SK-N-SH treated with all-trans-retinoic acid at 6 μM for 48 hours (cell line): ENCODE data around the gene CETN1.

Source experiments
- ARNTL ChIP-seq: fragments of 450-650 bp; formaldehyde crosslinking; IDR thresholded peaks from 2 replicates; pipeline ENCODE4 v1.5.0; 2020; ENCODE audit warnings: low read depth, mild to moderate bottlenecking, moderate library complexity, borderline replicate concordance
- CSDC2 ChIP-seq: fragments of 250-450 bp; sonication (Bioruptor Pico); IDR thresholded peaks from 2 replicates; pipeline ENCODE4 v1.5.0; 2020; ENCODE audit warnings: mild to moderate bottlenecking, moderate library complexity
- ESRRG ChIP-seq: fragments of 250-450 bp; sonication (Bioruptor Pico); IDR thresholded peaks from 2 replicates; pipeline ENCODE4 v1.6.1; 2021; ENCODE audit warnings: mild to moderate bottlenecking
- ISL1 ChIP-seq: fragments of 250-450 bp; sonication (Bioruptor Pico); IDR thresholded peaks from 2 replicates; pipeline ENCODE4 v2.1.2; 2022; ENCODE audit warnings: mild to moderate bottlenecking, moderate library complexity
- OSR1 ChIP-seq: fragments of 250-450 bp; sonication (Bioruptor Pico); IDR thresholded peaks from 2 replicates; pipeline ENCODE4 v1.8.0; 2022; ENCODE audit warnings: moderate library complexity, mild to moderate bottlenecking, inconsistent platforms
- PPARA ChIP-seq: fragments of 250-450 bp; sonication (Bioruptor Pico); IDR thresholded peaks from 2 replicates; pipeline ENCODE4 v1.5.0; 2020; ENCODE audit warnings: mild to moderate bottlenecking, borderline replicate concordance
- ZC3H10 ChIP-seq: fragments of 250-450 bp; sonication (Bioruptor Pico); IDR thresholded peaks from 2 replicates; pipeline ENCODE4 v1.5.1; 2021; ENCODE audit warnings: mild to moderate bottlenecking, moderate library complexity
- ZNF8 ChIP-seq: fragments of 450-650 bp; formaldehyde crosslinking; IDR thresholded peaks from 2 replicates; pipeline ENCODE4 v1.5.0; 2020; ENCODE audit warnings: mild to moderate bottlenecking, moderate library complexity
- TF ChIP-seq, protein P1 (sequence below): fragments of 250-450 bp; sonication (Bioruptor Pico); IDR thresholded peaks from 2 replicates; pipeline ENCODE4 v1.8.0; 2020; ENCODE audit warnings: mild to moderate bottlenecking, moderate library complexity, borderline replicate concordance

DNA sequence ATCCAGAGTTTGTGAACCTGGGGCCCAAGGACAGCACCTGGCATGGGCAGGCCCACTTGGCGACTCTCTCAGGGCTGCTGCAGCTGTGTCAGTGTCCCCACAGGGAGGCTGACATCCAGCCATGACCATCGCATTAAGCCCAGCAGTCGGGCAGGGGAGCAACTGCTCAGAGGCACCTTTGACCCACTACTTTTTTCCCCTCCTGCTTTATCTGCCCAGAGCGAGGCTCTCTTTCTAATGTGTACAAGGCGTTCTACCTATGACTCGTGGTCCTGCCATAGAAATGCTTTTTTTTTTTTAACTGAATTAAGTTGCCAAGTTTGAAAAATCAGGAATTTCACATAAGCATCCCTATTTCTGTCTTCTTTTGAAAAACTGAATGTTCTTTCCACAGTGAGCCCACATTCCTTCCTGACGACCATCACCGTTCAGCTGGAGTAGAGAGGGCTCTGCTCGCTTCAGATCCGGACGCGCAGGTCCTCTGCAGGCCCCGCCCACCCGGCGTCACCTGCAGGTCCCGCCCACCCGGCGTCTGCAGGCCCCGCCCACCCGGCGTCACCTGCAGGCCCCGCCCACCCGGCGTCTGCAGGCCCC is 16.2 kb downstream of the CETN1 start:
- no peak for TF ChIP-seq ZC3H10 (CRISPR knock-in tag)
- no peak for TF ChIP-seq ARNTL (CRISPR knock-in tag)
- no peak for TF ChIP-seq PPARA (CRISPR knock-in tag)
- TF ChIP-seq, protein P1, sequence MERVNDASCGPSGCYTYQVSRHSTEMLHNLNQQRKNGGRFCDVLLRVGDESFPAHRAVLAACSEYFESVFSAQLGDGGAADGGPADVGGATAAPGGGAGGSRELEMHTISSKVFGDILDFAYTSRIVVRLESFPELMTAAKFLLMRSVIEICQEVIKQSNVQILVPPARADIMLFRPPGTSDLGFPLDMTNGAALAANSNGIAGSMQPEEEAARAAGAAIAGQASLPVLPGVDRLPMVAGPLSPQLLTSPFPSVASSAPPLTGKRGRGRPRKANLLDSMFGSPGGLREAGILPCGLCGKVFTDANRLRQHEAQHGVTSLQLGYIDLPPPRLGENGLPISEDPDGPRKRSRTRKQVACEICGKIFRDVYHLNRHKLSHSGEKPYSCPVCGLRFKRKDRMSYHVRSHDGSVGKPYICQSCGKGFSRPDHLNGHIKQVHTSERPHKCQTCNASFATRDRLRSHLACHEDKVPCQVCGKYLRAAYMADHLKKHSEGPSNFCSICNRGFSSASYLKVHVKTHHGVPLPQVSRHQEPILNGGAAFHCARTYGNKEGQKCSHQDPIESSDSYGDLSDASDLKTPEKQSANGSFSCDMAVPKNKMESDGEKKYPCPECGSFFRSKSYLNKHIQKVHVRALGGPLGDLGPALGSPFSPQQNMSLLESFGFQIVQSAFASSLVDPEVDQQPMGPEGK (CRISPR knock-in tag): no peak
- TF ChIP-seq CSDC2 (CRISPR knock-in tag): no peak
- no peak for TF ChIP-seq ISL1 (CRISPR knock-in tag)
- no peak for TF ChIP-seq ESRRG (CRISPR knock-in tag)
- TF ChIP-seq ZNF8 (CRISPR knock-in tag): no peak
- TF ChIP-seq OSR1: no peak
